Left renal pelvis (tissue), 4 donors: ENCODE measurements around the gene MARCOL. TPM values are rescaled to one million over a fixed set of nuclear protein-coding genes. Genes with fewer than 3 reads are reported as not detected.

ENCODE experiments used
- DNase-seq, 4 donors: peaks; one replicate each; pipeline ENCODE4 v3.0.0-alpha.2; 2013; ENCODE audit warnings: low read depth in 4 of 4, low spot score in 3 of 4
- polyA plus RNA-seq, 4 donors: library from polyadenylated mRNA; unstranded; fragments of 120-200 nt; gene quantifications; one replicate each; pipeline ENCODE4 v1.2.1, GENCODE V29; 2013; ENCODE audit not compliant: insufficient read length in 4 of 4

The MARCOL gene, protein sequence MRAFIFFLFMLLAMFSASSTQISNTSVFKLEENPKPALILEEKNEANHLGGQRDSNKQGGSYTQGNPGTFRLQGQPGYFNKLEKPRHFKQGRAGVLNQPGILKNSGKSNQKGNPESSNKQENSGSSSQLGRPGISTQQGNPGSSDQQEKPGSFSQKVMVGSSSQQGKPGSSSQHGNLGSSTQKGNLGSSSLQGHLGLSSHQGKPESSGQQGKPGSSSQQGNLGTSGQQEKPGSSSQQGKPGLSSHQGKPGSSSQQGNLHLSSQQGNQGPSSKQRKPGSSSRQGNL
- not detected for polyA plus RNA-seq

DNA sequence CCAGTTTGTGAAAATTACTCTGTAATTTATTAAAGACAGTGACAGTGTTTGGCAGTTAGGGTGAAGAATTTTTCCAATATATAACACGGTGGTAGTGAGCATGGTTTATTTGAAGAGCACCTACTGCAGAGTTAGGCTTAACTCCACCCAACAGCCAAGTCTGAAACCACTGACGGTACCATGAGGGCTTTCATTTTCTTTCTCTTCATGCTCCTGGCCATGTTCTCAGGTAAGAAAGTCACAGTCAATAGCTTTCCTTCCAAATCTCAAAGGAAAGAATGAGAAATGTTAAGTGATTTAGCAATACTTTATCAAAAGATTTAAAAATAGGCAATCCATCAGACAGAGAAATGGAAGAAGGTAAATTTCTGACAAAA lies at the start of gene MARCOL:
Gene MARCOL (plus strand): TSS at position 108 of the 377 bp plus-strand sequence. CDS start 73 bp downstream, at position 181.
- no peak for DNase-seq

DNA sequence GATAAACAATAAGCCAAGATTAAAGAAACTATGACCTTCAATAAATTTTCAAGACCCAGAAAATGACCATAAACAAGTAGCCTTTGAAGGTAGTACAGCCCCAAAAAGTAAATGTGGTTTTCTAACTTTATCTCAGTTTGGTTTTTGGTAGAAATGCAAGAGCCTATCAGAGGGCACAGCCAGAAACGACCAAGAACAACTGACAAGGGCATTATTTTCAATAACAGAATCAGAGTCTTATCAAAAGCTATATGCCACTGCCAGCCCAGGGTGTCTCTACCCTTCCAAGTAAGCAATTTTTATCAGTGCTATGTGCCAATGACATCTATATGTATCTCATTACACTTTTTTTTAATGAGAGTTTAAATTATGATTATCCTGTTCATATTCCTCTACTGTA lies 47.3 kb upstream of the MARCOL start:
- DNase-seq: no peak

DNA sequence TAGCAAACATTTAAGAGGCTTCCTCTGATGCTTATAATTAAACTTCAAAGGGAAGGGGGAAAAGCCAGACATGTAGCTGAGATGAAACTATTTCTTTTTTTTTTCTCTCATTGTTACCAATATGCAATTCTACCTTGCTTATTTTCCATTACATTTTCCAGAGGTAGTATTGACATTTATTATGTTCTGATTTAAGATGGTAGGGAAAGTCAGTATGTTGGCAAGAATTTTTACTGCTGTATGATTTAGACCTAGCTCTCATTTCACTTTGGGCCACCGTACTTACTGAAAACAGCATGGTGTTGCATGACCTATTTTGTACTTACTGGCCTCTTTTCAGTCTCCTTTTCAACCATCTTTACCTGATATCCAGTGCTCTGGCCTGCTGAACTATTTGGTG lies 45.1 kb upstream of the MARCOL start:
- no peak for DNase-seq

DNA sequence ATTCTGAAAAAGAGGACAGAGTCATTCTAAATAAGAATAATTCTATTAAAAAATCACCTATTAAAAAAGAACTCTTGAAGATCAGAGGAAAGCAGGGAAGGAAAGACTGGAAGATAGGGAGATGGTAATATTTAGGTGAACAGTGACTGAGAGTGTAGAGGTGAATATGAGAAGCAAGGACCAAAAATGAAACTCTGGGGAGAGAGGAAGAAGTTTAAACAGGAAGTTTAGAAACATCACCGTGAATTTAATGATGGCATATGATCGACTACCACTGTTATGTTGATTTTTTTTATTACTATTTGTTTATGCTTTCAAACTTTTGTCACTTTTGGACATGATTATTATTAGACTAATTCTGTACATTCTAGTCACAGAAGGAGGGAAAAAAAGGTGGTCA lies 37.2 kb upstream of the MARCOL start:
- no peak for DNase-seq

DNA sequence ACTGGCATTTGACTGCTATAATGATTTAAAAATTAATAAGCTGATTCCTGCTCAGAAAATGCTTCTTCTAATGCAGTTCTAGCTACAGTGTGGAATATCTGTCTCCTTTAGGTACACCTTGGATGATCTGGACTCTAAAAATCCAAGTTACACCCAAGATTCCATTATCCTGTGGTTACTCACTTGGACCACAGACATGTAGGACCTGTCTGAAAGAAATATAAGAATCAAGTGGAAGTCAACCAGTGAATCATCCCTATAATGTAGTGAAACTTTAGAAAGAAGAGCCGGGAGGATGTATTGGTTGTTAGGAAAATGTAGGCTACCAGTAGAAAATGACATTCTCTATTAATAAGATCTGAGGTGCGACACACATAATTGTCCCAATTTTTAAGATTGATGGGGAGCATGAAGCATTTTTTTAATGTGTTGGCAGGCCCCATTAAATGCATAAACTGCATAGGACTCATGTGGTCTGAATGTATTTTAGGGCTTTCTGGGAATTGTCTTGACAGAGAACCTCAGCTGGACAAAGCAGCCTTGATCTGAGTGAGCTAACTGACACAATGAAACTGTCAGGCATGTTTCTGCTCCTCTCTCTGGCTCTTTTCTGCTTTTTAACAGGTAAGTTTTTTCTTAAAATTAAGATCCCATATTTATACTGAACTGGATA lies 35.7 kb upstream of the MARCOL start, which contains the start of gene SPINK6:
Gene SPINK6 (plus strand): TSS at position 512 of the 673 bp plus-strand sequence. CDS start 55 bp downstream, at position 567.
- DNase-seq: no peak

DNA sequence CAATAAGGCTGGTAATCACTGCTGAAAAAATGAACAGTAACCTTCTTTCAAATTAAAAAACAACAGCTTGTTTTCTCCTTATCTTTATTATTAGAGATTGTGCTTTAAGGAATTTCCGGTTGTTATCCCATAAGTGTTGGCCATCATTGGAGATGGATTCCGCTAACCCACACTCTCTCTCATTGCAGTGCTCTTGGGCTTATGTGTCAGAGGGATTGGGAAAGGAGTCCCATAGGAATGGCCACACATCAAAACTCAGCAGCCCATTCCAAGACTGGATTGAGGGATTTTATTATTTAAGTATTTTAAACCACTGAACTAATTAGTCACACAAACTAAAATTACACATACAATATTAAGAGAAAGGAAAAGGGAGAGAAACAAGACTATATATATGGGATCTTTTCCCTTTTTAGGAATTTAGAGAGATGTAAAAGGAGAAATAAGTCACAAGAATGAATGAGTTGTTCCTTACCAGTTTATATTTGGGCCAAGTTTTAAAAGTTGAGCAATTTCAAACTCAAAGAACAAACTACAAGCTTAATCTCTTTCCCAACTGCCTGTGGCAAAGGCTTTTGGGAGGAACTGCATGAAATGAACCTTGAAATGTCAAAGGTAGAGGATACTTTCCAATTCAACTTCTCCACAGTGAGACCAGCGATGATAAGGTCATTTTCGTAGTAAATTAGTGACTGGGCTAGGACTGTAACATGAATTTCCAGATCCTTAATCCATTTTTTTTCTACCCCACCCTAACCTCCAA lies 33.1 kb upstream of the MARCOL start:
- DNase-seq: no peak

DNA sequence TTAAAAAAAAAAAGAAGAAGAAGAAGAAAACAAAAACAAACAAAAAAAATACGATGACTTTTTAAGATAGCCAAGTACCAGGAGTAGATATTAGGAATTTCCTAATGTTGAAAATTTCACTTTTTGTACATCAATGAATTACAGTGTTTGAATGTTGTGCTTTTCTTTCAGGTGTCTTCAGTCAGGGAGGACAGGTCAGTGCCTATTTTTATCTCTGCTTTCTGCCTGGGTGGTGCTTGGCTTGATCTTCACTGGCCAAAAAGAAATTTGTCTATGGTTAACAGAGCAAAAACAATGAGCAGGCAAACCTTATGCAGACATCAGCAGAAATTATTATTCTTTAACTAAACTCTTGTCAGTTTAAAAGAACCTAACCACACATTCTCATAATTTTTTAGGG lies 32.5 kb upstream of the MARCOL start:
- DNase-seq: no peak

DNA sequence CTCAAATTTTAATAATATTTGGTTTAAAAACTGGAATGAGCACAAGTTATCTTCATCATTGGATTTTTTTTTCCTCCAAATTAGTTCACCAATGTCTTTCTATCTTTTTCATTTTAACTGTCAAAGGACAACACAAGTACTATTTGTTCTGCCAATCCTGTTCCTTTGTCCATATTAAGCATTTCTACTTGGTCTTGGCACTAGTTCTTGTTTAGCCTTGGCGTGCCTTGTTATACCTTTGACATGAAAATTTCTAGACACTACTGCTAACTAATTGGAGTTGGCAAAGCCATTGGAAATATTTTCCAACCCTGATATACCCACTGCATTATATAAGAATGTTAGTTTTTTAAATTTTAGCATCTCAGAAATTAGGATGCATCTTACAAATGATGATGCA lies 31.7 kb upstream of the MARCOL start:
- DNase-seq: no peak

DNA sequence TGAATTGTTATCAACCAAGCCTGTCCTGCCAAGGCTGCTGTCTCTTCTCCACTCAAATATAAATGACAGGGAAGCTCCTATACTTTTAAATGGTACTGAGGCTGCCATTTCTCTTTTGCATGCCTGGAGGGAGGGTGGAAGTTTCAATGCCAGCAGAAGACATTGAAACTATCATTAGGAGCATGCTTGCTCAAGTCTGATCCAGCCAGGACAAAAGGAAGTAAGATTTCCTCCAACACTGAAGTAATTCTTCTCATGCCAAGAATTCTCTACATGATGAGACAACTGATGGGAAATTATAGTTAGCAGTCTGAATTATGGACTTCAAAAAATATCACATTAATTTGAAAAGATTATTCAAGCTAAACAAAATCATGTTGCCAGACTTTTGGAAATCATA lies 30.1 kb upstream of the MARCOL start:
- DNase-seq: no peak

DNA sequence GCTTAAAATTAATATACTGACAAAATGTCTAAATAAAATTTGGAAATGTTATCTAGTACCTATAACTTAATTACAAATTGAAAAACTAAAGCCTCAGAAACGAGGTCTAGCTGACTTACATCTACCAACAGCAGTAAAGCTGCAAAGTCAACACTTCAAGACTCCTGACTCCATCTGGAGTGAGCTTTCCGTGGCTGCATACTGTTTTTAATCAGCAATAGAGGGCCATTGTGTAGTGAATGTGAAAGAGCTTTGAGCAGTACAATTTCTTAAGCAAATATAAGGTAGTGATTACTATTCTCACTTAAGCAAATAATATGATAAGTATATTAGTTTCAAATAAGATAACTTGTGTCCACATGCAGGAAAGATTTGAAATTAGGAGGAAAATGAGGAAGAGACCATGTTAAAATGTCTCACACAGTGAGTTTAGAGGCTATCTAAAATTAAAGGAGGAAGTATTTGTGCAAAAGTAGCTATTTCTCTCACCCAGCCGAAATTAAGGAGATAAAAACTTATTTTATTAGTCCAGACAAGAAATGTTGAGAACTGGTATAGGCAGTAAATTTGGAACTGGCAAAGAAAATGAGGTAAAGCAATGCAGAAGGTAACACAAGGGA lies 29.1 kb upstream of the MARCOL start:
- no peak for DNase-seq

DNA sequence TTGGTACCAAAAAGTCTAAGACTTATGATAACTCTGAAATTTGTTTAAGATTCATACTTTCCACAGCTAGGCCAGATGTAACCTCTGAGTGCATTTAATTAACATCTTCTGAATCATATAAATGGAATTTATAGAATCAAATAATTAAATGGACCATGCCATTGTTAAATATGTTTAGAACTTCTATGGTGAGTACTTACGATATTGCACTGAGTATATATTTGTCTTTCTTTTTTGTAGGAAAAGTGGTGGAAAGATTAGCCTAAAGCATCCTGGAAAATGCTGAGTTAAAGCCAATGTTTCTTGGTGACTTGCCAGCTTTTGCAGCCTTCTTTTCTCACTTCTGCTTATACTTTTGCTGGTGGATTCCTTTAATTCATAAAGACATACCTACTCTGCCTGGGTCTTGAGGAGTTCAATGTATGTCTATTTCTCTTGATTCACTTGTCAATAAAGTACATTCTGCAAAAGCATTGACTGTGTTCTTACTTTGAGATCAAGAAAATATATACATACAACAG lies 23.6 kb upstream of the MARCOL start:
- DNase-seq: no peak

DNA sequence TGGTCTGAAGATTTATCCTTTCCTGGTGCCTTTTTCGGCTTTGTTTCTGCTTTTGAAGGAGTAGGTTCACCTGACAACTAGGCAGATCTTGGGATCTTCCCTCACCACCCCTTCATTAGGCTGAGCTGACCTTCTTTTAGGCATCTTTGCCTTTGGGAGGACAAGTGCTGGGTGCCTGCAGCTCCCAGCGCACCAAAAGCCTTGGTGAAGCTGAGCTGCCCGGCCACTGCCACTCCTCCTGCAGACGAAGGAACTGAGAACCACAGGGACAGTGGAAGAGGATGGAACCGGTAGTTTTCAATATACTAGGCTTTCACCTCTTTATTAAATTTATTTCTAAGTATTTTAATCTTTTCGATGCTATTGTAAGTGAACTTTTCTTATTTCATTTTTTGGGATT lies 16.8 kb upstream of the MARCOL start:
- no peak for DNase-seq

DNA sequence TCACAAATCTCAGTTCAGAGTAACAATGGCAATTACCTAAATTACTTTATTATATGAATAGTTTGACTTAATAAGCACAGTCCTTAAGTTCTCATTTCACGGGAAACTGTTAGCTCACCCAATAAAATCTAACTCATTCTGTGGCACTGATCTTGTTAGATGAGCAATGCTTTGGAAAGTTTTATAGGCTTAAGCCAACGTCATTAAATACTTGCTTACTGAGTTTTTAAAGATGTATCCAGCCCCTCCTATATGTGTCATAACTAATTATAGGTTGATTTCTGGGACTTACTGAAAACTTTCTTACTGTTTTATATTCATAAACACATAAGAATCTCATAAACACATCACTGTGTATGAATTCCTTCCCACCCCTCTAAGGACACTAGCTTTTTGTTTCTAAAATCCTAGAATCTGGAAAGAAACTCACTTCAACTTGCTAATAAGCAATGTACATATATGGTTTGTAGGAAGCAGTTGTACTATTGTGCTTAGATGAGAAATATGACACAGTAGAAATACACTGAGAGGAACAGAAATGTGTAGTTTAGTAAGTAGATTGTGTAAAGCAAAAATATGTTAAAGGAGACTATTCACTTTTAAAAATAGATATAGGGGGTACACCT lies 14.1 kb upstream of the MARCOL start:
- DNase-seq: no peak

DNA sequence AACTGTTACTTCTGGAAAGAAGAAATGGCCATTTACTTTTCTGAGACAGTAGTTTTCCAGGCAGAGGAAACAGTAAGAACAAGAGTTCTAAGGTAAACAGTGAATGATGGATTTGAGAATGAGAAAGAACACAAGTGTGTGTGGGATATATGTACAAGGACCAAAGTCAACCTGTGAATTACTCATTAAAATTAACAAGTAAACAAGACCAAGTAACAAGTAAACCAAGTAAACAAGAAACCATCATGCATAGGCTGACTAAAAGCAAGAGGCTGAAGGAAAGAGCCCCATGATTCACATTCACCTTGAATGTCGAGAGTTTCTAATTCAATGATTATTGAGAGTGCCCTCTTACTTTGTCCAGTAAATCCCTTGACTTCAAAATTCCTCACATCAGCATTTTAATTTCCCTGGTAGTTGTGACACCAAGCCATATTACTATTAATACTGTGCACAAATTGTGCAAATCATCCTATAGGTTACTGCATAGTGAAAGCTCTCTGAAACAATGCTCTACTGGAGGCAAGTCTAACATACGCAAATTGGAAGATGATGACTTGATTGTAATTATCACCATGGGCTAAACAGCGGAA lies 9.8 kb upstream of the MARCOL start:
- DNase-seq: no peak

DNA sequence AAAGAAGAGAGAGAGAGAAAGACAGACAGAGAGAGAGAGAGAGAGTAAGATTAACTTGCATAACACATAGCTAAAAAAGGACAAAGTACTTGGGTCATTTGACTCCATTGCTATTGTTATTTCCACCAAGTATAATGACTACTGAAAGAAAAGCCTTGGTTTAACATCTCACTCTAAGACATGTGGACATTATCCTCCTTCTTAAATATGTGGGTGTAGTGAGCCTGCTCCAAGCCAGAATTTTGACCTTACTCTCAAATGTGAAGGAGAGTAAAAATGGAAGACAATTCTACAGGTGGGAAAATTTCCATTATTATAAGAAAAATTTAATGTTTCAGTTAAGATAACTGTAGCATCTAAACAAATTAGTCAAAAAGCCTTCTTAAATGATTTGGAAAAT lies 8.5 kb upstream of the MARCOL start:
- no peak for DNase-seq

DNA sequence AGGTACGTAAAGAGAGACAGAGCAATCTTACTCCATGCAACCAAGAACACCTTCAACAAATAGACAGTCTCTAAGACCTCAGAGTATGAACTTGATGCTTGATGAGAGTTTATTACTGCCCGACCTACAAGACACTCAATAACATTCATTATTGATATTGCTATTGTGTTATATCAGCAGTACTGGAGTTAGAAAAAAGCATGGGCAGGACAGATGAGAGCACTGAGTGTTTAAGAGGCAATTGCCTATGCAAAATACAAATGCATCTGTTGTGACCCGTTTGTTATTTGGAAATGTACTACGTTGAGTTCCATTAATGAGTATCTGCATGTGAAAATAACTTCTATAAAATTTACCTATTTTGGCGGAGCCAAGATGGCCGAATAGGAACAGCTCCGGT lies 8.1 kb upstream of the MARCOL start:
- no peak for DNase-seq

DNA sequence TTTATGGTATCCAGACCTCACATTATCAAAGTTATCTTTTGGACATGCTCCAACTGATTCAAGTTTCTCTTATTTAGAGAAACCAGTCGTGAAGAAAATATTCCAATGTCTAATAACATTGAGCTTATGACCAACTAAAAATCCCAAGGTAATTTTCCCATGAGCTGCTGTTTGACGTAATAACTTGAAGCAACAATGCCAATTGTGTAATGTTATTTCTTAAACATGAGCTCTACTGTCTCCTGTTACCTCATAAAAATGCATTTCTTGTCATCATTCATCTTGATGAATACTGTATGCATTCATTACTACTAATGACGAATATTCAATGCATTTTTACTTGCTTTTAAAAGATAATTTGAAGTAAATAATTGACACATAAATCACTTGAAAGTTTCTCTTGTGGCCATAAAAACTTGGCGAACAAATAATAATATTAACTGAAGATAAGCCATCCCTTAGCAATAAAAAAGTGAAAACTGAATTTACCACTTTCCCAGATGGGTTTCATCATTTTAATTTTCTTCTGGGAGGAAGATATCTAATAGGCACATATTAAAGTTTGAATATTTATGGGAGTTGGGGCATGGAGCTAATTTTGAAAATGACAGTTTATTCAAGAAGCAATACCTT lies 424 bp upstream of the MARCOL start:
- no peak for DNase-seq

DNA sequence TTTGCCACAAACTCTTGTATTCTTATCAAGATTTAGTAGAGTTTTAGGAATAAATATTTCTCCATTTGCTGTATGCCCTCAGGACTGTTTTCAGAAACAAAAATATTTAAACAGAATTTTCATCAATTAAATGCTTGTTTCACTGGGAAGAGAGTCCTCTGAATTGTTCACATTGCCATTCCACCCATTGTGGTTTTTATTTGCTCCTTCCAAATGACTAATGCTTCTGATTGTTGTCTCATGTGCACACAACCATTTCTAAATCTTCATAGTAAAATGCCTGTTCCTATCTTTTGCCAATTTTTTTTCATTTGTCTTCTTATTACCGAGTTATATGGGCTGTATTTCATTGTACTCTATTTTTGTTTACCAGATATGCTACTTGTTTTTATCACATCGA lies 10.6 kb downstream of the MARCOL start:
- DNase-seq: no peak

DNA sequence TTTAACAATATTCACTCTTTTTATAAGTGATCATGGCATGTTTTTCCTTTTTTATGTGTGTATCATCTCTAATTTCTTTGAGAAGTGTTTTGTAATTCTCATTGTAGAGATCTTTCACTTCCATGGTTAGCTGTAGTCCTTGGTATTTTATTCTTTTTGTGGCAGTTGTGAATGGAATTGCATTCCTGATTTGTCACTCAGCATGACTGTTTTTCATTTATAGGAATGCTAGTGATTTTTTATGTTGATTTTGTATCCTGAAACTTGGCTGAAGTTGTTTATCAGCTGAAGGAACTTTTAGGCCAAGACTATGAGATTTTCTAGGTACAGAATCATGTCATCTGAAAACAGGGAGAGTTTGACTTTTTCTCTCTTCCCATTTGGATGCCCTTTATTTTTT lies 17.1 kb downstream of the MARCOL start:
- no peak for DNase-seq

DNA sequence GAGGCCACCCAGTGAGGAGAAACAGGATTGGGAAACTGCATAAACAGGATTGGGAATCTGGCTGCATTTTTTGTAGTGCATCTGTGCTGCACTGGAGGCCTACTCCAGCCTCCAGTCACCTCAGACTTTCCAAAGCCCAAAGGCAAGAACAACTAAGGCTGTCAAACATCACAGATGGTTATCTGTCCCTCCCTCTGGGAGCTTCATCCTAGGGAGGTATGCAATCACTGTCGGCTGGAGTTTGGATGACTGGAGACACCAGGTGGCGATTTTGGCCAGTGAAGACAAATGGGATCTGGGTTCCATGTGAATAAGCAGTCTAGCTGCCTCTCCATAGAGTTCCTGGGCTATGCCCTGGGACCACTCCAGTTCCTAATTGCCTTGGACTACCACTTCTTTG lies 21.0 kb downstream of the MARCOL start:
- DNase-seq: no peak
